GM21381 (cell line): ENCODE measurements around the gene ARL3.
"Not testable (repeated sequence)": the region's sequence is repeated elsewhere in the genome, so short reads cannot be mapped to it uniquely, and the experiment has no call there.

Experiments
- ATAC-seq: cut with Tn5 transposase; IDR thresholded peaks from one replicate; pipeline ENCODE4 v1.9.1; 2021; ENCODE audit warnings: mild to moderate bottlenecking, moderate library complexity; ENCODE audit not compliant: unreplicated experiment

The ARL3 gene, protein sequence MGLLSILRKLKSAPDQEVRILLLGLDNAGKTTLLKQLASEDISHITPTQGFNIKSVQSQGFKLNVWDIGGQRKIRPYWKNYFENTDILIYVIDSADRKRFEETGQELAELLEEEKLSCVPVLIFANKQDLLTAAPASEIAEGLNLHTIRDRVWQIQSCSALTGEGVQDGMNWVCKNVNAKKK

DNA sequence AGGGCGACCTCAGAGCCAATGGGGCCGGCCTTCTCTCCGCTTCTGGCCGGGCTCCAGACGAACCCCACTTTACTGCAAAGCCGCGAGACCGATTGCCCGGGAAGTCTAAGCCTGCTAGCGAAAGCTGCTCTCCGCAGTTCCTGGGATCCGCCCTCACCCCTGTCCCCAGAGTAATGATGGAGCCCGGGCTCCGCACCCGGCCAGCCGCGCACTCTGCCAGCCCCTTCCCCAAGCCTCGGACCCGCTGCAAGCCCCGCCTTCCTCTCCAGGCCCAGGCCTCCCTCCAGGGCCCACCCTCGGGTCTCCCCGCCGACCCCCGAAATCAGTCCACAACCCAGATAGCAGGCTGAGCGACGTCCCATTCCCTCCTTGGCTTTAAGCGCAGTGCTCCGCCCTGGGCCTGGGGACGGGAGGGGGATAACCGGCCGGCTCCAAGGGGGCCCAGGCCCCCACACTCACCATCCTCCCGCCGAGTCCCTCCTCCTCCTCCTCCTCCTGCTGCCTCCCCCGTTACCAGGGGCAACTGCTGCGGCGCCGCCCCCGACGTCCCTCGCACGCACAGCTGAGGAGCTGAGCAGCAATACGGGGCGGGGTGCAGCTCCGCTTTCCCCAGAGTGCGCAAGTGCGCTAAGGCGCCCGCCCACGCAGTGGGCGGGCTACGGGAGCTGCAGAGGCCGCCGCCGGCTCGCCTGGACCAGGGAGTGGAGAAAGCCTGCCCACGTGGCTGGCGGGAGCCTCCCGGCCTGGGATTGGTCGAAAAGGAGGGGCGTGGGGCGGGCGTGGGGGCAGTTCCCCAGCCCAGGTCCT is at the start of gene ARL3:
Gene ARL3 (minus strand): TSS at position 584 of the 807 bp plus-strand sequence. CDS start 122 bp downstream, at position 462.
- peak; percentile 77 for ATAC-seq

DNA sequence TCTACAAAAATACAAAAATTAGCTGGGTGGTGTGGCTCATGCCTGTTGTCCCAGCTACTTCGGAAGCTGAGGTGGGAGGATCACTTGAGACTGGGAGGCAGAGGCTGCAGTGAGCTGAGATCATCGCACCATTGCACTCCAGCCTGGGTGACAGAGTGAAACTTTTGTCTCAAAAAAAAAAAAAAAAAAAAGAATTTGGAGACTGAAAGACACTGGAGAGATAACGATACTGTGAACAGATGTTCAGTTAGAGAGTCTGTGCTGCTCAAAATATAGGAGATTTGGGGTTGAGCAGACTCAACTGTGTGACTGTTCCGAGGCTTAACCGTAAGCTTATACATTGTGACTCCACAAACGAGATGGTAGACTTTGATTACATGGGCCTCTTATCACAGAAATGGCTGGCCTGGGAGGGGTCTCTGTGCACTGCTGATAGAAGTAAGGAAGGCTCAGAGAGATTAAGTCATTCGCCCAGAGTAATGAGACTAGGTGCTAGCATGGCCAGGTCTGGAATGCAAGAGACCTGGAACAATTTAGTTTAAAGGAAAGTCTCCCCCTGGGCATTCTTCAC is 48.9 kb upstream of the ARL3 start:
- ATAC-seq, result no peak

DNA sequence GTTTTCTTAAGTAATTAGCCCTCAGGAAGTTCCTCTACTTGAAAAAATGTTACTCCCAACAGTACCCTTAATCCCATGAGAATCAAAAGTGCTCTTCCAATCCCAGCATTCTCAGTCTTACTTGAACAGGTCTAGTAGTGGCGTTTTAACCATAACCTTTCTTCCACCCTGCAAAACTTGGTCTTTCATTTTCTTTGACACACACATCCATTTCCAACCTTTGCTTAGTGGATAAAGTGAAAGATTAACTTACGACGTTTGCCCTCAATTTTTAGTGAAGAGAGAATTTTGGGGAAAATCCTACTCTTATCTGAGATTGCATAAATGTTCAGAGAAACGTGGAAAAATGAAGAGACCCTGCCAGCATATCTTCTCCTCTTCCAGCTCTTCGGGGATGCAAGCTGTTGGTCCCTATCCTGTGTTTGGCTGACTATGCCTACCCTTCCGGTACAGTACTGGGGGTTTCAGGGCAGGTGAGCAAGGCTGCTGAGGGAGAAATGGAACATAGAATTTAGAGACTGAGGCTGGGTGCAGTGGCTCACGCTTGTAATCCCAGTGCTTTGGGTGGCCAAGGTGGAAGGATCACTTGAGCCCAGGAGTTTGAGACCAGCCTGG is 48.3 kb upstream of the ARL3 start:
- ATAC-seq, result no peak

DNA sequence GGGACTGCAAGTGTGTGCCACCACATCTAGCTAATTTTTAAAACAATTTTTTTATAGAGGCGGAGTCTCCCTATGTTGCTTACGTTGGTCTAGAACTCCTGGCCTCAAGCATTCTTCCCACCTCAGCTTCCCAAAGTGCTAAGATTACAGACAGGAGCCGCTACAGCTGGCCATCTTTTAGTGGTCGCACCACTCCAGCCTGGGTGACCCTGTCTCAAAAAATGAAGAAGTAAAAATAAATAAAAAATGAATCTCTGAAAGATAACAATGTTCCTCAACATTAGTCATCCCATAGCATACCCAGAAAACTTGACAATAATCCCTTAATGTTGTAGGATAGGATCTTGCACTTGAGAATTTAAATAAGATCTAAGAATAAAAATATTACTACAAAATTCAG is 47.8 kb upstream of the ARL3 start:
- no peak for ATAC-seq

DNA sequence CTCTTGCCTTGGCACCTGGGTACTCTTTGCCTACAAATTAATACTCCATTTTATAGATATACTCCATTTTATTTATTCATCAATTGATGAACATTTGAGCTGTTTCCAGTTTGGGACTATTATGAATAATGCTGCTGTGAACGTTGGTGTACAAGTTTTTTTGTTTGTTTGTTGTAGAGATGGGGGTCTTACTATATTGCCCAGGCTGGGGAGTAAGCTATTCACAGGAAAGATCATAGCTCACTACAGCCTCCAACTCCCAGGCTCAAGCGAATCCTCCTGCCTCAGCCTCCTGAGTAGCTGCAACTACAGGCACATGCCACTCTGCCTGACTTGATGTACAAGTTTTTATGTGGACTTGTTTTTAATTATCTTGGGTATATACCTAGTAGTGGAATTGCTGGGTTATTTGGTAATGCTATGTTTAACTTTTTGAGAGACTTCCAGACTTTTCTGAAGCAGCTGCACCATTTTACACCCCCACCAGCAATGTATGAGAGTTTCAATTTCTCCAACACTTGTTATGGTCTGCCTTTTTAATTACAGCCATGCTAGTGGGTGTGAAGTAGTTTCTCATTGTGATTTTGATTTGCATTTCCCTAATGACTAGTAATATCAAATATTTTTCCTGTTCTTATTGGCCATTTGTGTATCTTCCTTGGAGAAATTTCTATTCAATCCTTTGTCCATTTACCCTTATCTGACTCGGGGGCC is 45.5 kb upstream of the ARL3 start:
- ATAC-seq, result no peak

DNA sequence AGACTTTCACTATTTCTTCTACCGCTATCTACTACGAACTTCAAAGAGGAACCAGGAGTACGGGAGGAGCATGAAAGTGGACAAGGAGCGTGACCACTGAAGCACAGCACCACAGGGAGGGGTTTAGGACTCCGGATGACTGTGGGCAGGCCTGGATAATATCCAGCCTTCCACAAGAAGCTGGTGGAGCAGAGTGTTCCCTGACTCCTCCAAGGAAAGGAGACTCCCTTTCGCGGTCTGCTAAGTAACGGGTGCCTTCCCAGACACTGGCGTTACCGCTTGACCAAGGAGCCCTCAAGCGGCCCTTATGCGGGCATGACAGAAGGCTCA is 44.7 kb upstream of the ARL3 start:
- ATAC-seq, result not testable (repeated sequence)

DNA sequence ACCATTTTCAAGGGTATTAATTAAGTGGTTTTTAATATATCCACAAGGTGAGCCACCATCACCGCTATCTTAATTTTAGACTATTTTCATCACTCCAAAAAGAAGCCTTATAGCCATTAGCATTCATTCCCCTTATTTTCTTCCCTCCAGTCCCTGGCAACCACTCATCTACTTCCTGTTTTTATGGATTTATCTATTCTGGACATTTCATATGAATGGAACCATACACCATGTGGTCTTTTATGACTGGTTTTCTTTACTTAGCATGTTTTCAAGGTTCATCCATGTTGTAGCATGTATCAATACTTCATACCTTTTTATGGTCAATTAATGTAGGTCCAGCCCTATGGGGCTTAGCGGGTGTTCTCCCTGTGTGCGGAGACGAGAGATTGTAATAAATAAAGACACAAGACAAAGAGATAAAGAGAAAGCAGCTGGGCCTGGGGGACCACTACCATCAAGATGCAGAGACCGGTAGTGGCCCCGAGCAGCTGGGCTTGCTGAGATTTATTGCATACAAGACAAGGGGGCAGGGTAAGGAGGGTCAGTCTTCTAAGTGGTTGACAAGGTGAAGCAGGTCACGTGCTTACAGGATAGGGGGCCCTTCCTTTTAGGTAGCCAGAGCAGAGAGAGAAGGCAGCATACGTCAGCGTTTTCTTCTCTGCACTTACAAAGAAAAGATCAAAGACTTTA is 44.2 kb upstream of the ARL3 start:
- no peak for ATAC-seq

DNA sequence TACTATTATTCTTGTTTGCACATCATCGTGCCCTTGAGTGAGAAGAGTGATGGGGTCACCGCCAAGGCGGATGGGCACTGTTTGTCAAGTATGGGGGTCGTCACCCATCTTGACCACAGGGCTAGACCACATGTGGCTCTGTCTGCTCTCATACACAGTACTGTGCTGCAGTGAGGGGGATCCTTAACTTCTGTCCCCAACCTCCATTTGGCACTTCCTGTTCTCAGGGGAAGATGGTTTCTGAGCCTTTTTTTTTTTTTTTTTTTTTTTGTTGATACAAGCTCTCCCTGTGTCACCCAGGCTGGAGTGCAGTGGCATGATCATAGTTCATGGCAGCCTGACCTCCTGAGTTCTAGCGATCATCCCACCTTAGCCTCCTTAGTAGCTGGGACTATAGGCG is 43.1 kb upstream of the ARL3 start:
- ATAC-seq, result no peak

DNA sequence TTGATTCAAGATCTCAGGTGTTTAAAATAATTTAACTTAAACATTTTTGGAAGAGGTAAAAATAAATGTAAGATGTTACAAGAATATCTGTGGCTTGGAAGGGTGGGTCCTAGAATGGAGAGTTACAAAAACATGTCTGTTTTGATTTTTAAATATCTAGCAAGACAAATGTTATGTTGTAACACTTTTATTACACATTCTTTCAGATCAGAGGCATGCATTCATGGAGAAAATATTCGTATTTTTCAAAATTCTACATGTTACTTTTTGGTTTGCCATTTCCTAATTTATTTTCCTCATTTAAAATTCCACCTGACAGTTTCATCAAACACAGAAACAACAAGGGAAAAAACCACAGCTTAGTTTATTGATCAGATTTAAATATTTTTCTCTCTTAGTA is 39.5 kb upstream of the ARL3 start:
- no peak for ATAC-seq

DNA sequence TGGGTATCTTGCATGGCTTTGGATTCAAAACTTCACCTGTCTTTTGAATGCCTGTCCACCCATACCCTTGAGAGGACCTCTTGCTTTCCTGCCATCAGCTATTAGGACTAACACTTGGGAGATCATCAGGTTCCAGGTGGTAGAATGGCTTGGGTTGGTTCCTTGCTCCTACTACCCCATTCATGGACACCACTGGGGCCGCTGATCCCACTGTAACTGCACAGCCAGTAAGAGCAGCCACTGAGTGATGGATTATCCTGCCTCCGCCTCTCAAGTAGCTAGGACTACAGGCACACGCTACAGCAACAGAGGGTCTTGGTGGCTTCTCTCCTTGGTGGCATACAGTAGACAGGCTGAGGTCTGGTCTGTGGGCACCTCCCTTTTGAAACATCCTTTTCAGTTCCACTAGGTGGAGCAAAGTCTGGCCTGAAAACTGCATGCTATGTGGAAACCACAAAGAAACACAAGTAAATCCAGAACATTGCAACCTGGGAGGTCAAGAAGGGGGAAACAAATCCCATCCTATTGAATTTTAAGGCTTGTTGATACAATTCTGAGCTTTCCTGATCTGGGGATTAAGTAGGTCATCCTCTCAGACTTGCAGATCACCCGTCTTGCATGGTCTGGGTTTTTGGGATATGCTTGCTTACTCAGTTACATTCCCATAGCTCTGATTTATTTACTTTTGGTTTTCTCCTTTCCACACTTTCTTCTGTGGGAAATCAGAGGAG is 38.9 kb upstream of the ARL3 start:
- no peak for ATAC-seq

DNA sequence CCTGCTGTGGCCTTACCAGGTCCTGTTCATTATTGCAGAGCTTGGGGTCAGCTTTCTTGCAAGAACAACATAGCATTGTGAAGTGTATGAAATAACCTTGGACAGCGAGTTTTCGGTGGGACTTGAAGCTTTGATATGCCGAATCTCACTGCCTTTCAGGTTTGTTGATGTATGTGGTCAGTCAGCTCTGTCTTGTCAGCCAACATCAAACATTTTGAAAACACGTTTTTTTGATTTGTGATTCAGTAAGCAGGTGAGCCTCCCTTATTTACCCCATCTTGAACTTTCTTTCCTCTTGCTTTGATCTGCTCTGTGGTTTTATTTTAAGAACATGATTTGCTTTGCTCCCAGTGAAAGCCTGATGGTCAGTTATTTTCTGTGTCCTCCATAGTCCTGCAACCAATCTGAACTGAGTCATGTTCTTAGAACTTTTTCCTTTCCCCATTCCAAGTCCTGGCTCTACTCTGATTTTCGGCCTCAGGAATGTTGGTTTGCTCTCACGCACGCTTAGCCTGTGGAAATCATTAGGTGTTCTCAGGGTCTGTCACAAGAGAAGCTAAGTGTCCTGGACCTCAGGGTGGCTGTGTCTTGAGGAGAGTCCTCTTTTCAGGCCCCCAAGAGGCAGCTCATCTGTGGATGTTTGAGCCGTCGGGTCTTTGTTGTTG is 38.2 kb upstream of the ARL3 start:
- no peak for ATAC-seq

DNA sequence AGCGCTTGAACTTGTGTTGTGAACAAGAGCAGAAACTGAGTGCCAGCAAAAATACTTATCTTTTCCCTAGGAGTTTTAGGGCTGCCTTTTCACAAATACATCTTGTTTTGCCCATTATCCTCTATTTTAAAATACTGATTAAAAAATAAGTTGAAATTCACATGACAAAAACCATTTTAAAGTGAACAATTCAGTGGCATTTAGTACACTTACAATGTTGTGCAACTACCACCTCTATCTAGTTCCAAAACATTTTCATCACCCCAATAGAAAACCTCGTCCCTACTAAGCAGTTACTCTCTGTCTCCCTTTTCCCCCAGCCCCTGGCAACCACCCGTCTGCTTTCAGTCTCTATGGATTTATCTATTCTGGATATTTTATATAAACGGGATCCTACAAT is 31.0 kb upstream of the ARL3 start:
- no peak for ATAC-seq

DNA sequence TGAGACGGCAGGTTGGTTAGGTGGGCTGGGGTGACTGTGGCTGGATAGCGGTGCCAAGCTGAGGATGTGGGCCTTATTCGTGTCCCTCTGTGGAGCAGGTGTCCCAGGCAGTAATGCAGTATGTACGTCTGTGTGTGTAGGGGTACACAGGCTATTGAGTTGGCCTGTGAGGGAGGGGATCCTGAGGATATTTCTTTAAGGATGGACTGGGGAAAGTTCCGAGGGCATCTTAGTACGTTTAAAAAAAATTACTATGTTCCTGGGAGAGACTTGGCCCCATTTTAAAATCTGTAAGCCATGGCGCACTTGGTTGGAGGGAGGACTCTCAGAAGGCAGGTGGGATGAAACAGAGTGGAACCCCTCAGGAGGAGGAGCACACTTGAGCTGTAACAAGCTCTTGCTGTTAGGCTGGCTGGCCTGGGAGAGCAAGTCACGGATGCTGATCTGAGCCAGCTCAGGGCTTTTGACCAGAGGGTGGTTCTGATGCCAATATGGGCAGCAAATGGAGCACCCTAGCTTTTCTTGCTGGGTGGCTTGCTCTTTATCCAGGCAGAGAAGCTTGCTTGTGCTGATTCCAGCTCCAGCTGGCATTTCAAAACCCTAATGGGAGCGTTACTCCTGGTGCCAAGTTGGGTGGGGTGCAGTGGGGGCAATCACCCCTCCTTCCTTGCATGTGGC is 30.3 kb upstream of the ARL3 start:
- no peak for ATAC-seq

DNA sequence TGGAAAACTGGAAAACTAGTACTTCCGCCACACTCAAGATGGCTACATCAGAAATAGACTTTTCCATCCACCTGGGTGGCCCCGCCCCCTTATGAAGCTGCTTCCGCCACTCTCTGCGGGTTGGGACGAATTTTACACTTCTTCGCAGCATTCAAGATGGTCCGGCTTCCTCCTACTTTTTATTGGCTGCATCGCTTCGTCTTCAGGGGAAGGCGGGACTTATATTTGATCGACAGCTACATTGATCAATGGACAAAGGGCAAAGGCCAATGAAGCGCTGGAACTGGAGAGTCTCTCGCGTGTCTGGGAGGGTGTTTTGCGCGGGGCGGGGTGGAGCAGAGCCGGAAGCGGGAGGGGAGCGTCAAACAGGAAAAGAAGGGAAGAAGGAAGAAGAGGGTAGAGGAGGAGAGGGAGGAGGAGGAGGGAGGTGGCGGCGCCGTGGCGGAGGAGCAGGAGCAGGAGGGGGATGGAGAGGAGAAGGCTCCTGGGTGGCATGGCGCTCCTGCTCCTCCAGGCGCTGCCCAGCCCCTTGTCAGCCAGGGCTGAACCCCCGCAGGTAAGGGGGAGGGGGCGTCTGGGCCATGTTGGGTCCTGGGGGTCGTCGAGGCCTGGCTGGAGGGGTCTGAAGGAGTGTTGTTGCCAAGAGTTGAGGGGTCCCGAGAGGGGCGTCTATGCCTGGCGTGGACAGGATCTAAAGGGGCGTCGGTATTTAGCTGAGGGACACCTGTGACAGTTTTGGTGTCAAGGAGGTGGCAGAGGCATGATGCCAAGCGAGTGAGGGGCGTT is 29.6 kb upstream of the ARL3 start, which contains the start of gene WBP1L:
Gene WBP1L (plus strand): TSS at position 361 of the 786 bp plus-strand sequence. CDS start 106 bp downstream, at position 467.
- peak; percentile 97 for ATAC-seq

DNA sequence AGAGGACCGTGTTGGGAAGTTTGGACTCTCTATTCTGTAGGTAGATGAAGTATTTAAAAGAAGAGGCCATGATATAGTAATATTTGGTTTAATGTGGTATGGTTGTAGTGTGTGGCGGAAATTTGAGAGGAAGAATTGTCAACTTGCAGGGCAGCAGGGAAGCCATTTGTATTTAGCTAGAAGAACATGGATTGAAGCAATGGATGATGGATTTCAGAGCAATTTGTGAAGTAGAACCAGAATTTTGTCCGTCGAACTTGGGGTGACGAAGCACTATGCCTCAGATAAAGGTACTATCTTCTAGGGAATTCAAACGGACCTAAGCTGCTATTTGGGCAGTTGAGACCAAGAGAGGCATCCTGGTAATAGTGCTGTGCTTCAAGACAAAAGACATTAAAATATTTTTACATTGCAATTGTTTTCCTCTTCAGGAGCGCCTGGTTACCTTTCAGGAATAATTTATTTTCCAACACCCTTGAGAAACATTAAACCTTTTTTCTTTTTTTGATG is 28.9 kb upstream of the ARL3 start:
- ATAC-seq, result no peak

DNA sequence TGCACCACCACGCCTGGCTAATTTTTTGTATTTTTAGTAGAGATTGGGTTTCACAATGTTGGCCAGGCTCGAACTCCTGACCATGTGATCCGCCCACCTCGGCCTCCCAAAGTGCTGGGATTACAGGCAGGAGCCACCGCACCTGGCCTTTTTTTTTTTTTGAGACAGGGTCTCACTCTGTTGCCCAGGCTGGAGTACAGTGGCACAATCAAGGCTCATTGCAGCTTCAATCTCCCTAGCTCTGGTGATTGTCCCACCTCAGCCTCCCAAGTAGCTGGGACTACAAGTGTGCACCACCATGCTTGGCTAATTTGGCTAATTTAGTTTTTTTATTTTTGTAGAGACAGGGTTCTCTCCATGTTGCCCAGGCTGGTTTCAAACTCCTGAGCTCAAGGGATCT is 28.1 kb upstream of the ARL3 start:
- ATAC-seq, result not testable (repeated sequence)

DNA sequence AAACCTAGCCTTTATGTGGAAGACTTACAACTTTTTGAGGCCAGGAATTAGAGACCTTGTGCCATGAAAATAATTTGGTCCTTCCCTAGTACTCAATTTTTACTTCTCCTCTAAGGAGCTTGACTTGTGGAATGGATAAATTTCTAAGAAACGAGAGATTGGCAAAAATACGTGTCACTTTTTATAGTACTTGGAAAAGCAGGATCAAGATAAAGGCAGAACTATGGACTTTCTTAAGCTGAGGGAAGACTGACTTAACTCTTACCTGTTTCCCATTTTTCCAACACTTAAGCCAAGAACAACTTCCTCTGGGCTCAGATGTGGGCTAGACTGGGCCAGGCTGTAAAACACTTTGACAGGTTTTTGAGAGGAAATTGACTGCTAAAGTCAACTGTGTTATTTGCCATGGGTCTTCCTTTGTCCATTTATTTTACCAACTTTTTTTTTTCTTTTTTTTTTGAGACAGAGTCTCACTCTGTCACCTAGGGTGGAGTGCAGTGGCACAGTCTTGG is 27.6 kb upstream of the ARL3 start:
- ATAC-seq, result no peak

DNA sequence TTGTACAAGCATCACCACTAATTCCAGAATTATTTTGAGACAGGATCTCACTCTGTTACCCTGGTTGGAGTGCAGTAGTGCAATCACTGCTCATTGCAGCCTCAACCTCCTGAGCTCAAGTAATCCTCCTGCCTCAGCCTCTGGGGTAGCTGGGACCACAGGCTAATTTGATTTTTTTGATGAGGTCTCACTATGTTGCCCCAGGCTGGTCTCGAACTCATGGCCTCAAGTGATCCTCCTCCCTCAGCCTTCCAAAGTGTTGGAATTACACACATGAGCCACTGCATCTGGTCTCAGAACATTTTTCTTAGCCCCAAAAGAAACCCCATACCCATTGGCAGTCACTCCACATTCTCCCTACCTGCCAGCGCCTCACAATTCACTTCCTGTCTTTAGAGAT is 26.0 kb upstream of the ARL3 start:
- ATAC-seq, result no peak
